ENCODE measurements around the gene RTN4.

GRCh38 chr2:55099493-55099877 lies 49.2 kb upstream of the RTN4 start:
- no peak for TF ChIP-seq POLR2A (IDR thresholded peaks at IDR 0.05; ENCODE audit: low read depth, low read length)
- TF ChIP-seq POU2F2 (IDR thresholded peaks at IDR 0.05; ENCODE audit: low read depth, low read length) = no peak
- no peak for TF ChIP-seq TAF1 (IDR thresholded peaks at IDR 0.05; ENCODE audit: low read depth, low read length)
- TF ChIP-seq POLR2AphosphoS5 (IDR thresholded peaks at IDR 0.05; ENCODE audit: low read depth, low read length) = no peak
- TF ChIP-seq SPI1 (IDR thresholded peaks at IDR 0.05; ENCODE audit: low read depth, low read length) = no peak
- no peak for TF ChIP-seq PAX5 (IDR thresholded peaks at IDR 0.05; ENCODE audit: insufficient read depth, low read length, severe bottlenecking)

Data from GM12891 (cell line).